ENCODE results near the gene VSTM2L. TPM values are rescaled to one million over a fixed set of nuclear protein-coding genes. Genes with fewer than 3 reads are reported as not detected.
"Not testable (repeated sequence)": the region's sequence is repeated elsewhere in the genome, so short reads cannot be mapped to it uniquely, and the experiment has no call there.

Gene VSTM2L
- total RNA-seq, 1 donor from 2014 or later: 12.9 TPM

DNA sequence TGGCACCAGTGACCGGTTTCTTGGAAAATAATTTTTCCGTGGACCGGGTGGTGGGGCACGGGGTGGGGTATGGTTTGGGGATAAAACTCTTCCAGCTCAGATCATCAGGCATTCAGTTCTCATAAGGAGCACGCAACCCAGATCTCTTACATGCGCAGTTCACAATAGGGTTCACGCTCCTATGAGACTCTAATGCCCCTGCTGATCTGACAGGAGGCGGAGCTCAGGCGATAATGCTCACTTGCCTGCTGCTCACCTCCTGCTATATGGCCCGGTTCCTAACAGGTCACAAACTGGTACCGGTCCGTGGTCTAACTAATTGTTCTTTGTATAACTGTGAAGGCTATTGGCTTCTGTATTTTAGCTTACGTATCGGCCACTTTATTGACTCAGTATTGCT is 51.7 kb downstream of the VSTM2L start:
- intact Hi-C loops (cut with DNase I): no loop called here
- Histone ChIP-seq H3K4me3 (no peak overlapping the region), H3K27ac (no peak overlapping the region), H3K27me3 (no peaks in the 10 kb centered on the region), H3K4me1 (no peaks in the 10 kb centered on the region), H3K9me3 (no peaks in the 10 kb centered on the region), H3K36me3 (no peaks in the 10 kb centered on the region)
- no peak for DNase-seq
- TF ChIP-seq, protein P1, sequence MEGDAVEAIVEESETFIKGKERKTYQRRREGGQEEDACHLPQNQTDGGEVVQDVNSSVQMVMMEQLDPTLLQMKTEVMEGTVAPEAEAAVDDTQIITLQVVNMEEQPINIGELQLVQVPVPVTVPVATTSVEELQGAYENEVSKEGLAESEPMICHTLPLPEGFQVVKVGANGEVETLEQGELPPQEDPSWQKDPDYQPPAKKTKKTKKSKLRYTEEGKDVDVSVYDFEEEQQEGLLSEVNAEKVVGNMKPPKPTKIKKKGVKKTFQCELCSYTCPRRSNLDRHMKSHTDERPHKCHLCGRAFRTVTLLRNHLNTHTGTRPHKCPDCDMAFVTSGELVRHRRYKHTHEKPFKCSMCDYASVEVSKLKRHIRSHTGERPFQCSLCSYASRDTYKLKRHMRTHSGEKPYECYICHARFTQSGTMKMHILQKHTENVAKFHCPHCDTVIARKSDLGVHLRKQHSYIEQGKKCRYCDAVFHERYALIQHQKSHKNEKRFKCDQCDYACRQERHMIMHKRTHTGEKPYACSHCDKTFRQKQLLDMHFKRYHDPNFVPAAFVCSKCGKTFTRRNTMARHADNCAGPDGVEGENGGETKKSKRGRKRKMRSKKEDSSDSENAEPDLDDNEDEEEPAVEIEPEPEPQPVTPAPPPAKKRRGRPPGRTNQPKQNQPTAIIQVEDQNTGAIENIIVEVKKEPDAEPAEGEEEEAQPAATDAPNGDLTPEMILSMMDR (IDR thresholded peaks at IDR 0.05): no peak
- ATAC-seq: no peak

DNA sequence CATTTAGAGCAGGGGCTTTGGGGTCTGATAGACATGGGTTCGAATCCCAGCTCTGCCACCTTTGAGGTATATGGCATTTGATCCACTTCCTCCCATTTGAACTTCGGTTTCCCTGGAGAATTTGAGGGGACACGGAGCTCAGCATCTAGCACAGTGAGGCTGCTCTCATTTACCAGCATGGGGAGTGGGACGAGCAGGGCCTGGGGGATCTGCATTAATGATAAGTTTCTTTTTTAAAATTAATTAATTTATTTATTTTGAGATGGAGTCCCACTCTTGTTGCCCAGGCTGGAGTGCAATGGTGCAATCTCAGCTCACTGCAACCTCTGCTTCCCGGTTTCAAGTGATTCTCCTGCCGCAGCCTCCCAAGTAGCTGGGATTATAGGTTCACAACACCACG is 52.6 kb downstream of the VSTM2L start:
- no peak overlapping the region for H3K4me3 ChIP-seq
- TF ChIP-seq, protein P1 (IDR thresholded peaks at IDR 0.05): no peak
- DNase-seq (no peak), ATAC-seq (no peak)
- no peak overlapping the region for H3K27ac ChIP-seq
- no peaks in the 10 kb centered on the region for H3K4me1 ChIP-seq
- H3K36me3 ChIP-seq: no peaks in the 10 kb centered on the region
- no peaks in the 10 kb centered on the region for H3K27me3 ChIP-seq
- intact Hi-C loops (cut with DNase I): no loop called here
- H3K9me3 ChIP-seq: no peaks in the 10 kb centered on the region

DNA sequence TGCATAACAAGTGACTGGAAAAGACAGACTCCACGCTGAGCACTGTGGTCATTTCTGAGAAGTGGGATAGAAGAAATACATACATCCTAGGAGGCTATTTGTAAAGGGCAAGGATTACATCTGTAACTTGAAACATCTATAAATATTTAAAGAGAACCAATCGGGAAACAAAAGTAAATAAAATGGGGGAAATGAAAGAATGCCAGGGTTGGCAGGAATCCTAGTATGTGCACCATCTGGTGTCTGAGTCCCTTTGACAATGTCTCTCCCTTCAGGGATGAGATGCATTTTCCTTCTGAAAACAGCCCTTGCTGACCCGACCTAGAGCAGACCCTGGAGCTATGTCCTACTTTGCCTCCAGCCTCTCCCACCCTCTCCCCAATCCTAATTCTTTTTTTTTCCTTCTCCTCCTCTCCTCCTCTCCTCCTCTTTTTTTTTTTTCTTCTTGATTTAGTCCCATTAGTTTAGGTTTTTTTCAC is 53.2 kb downstream of the VSTM2L start:
- Histone ChIP-seq H3K36me3 (no peaks in the 10 kb centered on the region), H3K27ac (no peak overlapping the region), H3K4me3 (no peak overlapping the region), H3K9me3 (no peaks in the 10 kb centered on the region), H3K27me3 (no peaks in the 10 kb centered on the region), H3K4me1 (no peaks in the 10 kb centered on the region)
- intact Hi-C loops (cut with DNase I): no loop called here
- TF ChIP-seq, protein P1 (IDR thresholded peaks at IDR 0.05): no peak
- DNase-seq (no peak), ATAC-seq (no peak)

DNA sequence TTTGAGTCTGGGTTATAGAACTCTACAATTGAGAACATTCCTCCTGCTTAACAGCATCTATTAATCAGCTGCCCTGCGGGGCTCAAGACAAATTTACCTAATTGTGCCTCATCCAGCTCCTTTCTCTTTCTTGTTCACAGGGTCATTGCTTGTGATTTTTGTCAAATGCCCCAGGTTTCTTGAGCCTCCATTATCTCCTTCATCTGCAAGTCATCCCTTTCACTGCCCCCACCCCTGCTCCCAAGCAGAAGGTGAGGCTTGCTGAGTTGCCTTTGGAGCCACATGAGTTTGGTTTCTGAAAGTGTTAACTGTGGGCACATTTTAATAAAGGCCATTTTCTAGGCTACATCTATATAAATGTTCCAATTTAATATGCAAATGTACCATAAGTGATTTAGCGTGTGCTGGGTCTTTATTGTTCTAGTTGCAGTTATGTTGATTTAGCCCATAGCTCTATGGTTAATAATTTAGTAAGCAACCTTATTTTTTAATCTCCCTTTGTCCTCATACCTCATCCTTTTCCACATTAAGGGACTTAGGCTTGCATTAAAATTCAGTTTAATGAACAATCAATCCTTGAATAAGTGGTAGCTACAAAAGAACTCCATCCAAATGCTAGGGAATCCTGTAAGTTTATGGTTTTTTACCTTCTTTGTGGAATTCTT is 56.1 kb downstream of the VSTM2L start:
- DNase-seq (no peak), ATAC-seq (no peak)
- Histone ChIP-seq H3K27ac (no peak overlapping the region), H3K27me3 (no peaks in the 10 kb centered on the region), H3K36me3 (no peaks in the 10 kb centered on the region), H3K4me3 (no peak overlapping the region), H3K9me3 (no peaks in the 10 kb centered on the region), H3K4me1 (no peaks in the 10 kb centered on the region)
- TF ChIP-seq, protein P1 (IDR thresholded peaks at IDR 0.05): no peak
- intact Hi-C loops (cut with DNase I): no loop called here

DNA sequence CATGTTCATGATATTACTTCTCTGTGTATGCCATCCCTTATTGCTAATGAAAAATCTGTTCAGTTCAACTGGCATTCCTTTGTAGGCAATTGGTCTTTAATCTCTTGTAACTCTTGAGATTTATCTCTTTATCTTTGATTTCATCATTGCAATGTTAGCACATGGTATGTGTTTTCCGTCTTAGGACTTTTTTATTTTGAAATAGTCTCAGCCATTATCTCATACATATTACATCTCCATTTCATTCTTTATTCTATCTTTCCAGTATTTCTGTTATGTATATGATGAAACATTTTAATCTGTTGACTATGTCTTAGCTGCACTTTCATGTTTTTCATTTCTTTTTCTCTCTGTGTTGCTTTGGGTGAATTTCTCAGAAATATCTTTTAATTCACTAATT is 58.1 kb downstream of the VSTM2L start:
- Histone ChIP-seq H3K36me3 (no peaks in the 10 kb centered on the region), H3K27me3 (no peaks in the 10 kb centered on the region), H3K9me3 (no peaks in the 10 kb centered on the region), H3K4me3 (no peak overlapping the region), H3K4me1 (no peaks in the 10 kb centered on the region), H3K27ac (no peak overlapping the region)
- TF ChIP-seq, protein P1 (IDR thresholded peaks at IDR 0.05): no peak
- DNase-seq: no peak
- intact Hi-C loops (cut with DNase I): no loop called here
- no peak for ATAC-seq

DNA sequence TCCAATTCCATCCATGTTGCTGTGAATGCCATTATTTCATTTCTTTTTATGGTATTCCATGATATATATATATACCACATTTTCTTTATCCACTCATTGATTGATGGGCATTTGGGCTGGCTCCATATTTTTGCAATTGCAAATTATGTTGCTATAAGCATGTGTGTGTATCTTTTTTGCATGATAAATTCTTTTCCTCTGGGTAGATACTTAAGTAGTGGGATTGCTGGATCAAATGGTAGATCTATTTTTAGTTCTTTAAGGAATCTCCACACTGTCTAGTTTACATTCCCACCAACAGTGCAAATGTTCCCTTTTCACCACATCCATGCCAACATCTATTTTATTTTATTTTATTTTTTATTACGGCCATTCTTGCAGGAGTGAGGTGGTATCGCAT is 60.6 kb downstream of the VSTM2L start:
- H3K4me3 ChIP-seq; ATAC-seq; H3K36me3 ChIP-seq; H3K27me3 ChIP-seq; intact Hi-C loops (cut with DNase I); H3K4me1 ChIP-seq; H3K9me3 ChIP-seq; H3K27ac ChIP-seq; DNase-seq: not testable (repeated sequence)
